Ureter (tissue), 1 donor: ENCODE results near the gene MRTO4. TPM values are rescaled to one million over a fixed set of nuclear protein-coding genes. Genes with fewer than 3 reads are reported as not detected.
"Not testable (repeated sequence)": the region's sequence is repeated elsewhere in the genome, so short reads cannot be mapped to it uniquely, and the experiment has no call there.

Experiments
- DNase-seq: peaks from one replicate; pipeline ENCODE4 v3.0.0-alpha.2; 2020; ENCODE audit warnings: low spot score
- total RNA-seq: library from RNA; stranded (reverse); gene quantifications from one replicate; pipeline ENCODE4 v1.2.4, GENCODE V29; 2023
- donor health status: DM: yes; HTN: yes; CAD: no.

Gene MRTO4
- total RNA-seq, 1 donor from 2014 or later, result 43.0 TPM

- no peak for DNase-seq
These were observed 28.4 kb upstream of the MRTO4 start for GRCh38 chr1:19222979-19223824.

GRCh38 chr1:19229229-19229628 is 22.4 kb upstream of the MRTO4 start:
- no peak for DNase-seq

GRCh38 chr1:19229828-19230325 is 21.7 kb upstream of the MRTO4 start:
- no peak for DNase-seq

- not testable (repeated sequence) for DNase-seq
These were observed 19.7 kb upstream of the MRTO4 start for GRCh38 chr1:19231736-19232523.

- peak; percentile 52 for DNase-seq
These were observed 19.1 kb upstream of the MRTO4 start for GRCh38 chr1:19232524-19232846.

- no peak for DNase-seq
These were observed 17.4 kb upstream of the MRTO4 start for GRCh38 chr1:19234224-19234623.

GRCh38 chr1:19239876-19240275 is 11.7 kb upstream of the MRTO4 start:
- no peak for DNase-seq

- peak; percentile 74 for DNase-seq
These were observed 10.7 kb upstream of the MRTO4 start for GRCh38 chr1:19240673-19241538.

- no peak for DNase-seq
These were observed 838 bp upstream of the MRTO4 start for GRCh38 chr1:19250629-19251304.

- no peak for DNase-seq
These were observed 2.8 kb downstream of the MRTO4 start for GRCh38 chr1:19254416-19254815.

GRCh38 chr1:19255288-19255687 is 3.7 kb downstream of the MRTO4 start:
- DNase-seq, result no peak

GRCh38 chr1:19256301-19256700 is 4.7 kb downstream of the MRTO4 start:
- DNase-seq, result not testable (repeated sequence)

GRCh38 chr1:19257178-19257914 is 5.7 kb downstream of the MRTO4 start:
- no peak for DNase-seq

GRCh38 chr1:19258353-19258752 is 6.7 kb downstream of the MRTO4 start:
- DNase-seq, result no peak

GRCh38 chr1:19260211-19261138 is 8.9 kb downstream of the MRTO4 start:
- no peak for DNase-seq

- no peak for DNase-seq
These were observed 10.4 kb downstream of the MRTO4 start for GRCh38 chr1:19262047-19262446.

GRCh38 chr1:19262744-19263143 is 11.1 kb downstream of the MRTO4 start:
- no peak for DNase-seq

- no peak for DNase-seq
These were observed 16.8 kb downstream of the MRTO4 start for GRCh38 chr1:19268445-19268844.
